Peyer's patch (tissue), 4 donors: Measurements from ENCODE around the gene RTEL1. TPM values are rescaled to one million over a fixed set of nuclear protein-coding genes. Genes with fewer than 3 reads are reported as not detected.
A peak's percentile ranks its signal among the peaks of the same experiment; 100 is the strongest.
"Not testable (repeated sequence)": the region's sequence is repeated elsewhere in the genome, so short reads cannot be mapped to it uniquely, and the experiment has no call there.

Experiments used
- DNase-seq, 3 donors: peaks; one replicate each; pipeline ENCODE4 v3.0.0-alpha.2; 2017 to 2019
- H3K27ac ChIP-seq, 4 donors: fragments of 200-600 bp; sonication (generic); one replicate each; pipeline ENCODE4 v1.5.1; 2016 to 2019
- H3K27me3 ChIP-seq, 2 donors: fragments of 200-600 bp; sonication (generic); one replicate each; pipeline ENCODE4 v1.5.1; 2019
- H3K36me3 ChIP-seq, 3 donors: fragments of 200-600 bp; sonication (generic); one replicate each; pipeline ENCODE4 v1.5.1; 2016 to 2019
- H3K4me1 ChIP-seq, 4 donors: fragments of 200-600 bp; sonication (generic); one replicate each; pipeline ENCODE4 v1.5.1; 2016 to 2019
- H3K4me3 ChIP-seq, 4 donors: fragments of 200-600 bp; sonication (generic); 1 replicate in 3 of 4; 2 replicates in 1 of 4; pipeline ENCODE4 v1.5.1; 2016 to 2019; ENCODE audit warnings: mild to moderate bottlenecking in 1 of 4
- H3K9me3 ChIP-seq, 4 donors: fragments of 200-600 bp; sonication (generic); one replicate each; pipeline ENCODE4 v1.5.1; 2016 to 2019; ENCODE audit warnings: mild to moderate bottlenecking in 1 of 4
- POLR2A ChIP-seq, 2 donors: fragments of 450-650 bp; IDR thresholded peaks; one replicate each; pipeline ENCODE4 v1.5.1; 2017; ENCODE audit warnings: antibody characterized with exemption in 2 of 2, mild to moderate bottlenecking in 2 of 2, moderate library complexity in 2 of 2
- total RNA-seq, 4 donors: library from RNA; depleted of rRNA; stranded (reverse); fragments of >200 nt; gene quantifications; one replicate each; pipeline ENCODE4 v1.1.0, GENCODE V29; 2016
- TF ChIP-seq, protein P1 (sequence below), 6 experiments: fragments of 450-650 bp in 4 of 6; fragments of 200-600 bp in 2 of 6; sonication (generic) in 1 of 6; IDR thresholded peaks; one replicate each; pipeline ENCODE4 v1.5.1; 2017 to 2019; ENCODE audit warnings: antibody characterized with exemption in 6 of 6, mild to moderate bottlenecking in 3 of 6, moderate library complexity in 1 of 6

Gene RTEL1
- total RNA-seq, 4 donors from 2014 or later: 25.6 to 61.1 (median 30.2) TPM

DNA sequence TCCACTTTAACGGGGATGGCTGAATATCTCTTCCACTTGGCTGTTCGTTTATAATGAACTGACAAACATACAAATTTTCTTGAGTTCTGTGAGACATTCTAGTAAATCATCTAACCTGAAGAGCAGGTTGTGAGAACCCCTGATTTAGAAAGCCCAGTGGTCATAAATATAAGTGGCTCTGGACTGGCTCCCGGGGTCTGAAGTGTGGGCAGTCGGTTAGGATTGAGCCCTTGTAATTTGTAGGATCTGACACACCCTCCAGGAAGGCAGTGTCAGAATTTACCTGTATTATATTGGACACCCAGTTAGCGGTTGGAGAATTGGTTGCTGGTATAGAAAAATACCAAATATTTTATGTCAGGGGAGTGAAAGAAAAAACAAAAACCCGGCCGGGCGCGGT, 24.4 kb upstream of the RTEL1 start:
- DNase-seq: no peak
- Histone ChIP-seq H3K4me3 (no peak overlapping the region), H3K4me1 (peaks cover 0 to 25% (median 6%) of the 10 kb centered on the region in 4 donors), H3K36me3 (no peaks in the 10 kb centered on the region), H3K27ac (peak overlapping the region in 1 of 4 donors; percentile 85), H3K27me3 (no peaks in the 10 kb centered on the region), H3K9me3 (no peaks in the 10 kb centered on the region)
- TF ChIP-seq POLR2A (IDR thresholded peaks at IDR 0.05): no peak
- TF ChIP-seq, protein P1, sequence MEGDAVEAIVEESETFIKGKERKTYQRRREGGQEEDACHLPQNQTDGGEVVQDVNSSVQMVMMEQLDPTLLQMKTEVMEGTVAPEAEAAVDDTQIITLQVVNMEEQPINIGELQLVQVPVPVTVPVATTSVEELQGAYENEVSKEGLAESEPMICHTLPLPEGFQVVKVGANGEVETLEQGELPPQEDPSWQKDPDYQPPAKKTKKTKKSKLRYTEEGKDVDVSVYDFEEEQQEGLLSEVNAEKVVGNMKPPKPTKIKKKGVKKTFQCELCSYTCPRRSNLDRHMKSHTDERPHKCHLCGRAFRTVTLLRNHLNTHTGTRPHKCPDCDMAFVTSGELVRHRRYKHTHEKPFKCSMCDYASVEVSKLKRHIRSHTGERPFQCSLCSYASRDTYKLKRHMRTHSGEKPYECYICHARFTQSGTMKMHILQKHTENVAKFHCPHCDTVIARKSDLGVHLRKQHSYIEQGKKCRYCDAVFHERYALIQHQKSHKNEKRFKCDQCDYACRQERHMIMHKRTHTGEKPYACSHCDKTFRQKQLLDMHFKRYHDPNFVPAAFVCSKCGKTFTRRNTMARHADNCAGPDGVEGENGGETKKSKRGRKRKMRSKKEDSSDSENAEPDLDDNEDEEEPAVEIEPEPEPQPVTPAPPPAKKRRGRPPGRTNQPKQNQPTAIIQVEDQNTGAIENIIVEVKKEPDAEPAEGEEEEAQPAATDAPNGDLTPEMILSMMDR (IDR thresholded peaks at IDR 0.05): no peak

DNA sequence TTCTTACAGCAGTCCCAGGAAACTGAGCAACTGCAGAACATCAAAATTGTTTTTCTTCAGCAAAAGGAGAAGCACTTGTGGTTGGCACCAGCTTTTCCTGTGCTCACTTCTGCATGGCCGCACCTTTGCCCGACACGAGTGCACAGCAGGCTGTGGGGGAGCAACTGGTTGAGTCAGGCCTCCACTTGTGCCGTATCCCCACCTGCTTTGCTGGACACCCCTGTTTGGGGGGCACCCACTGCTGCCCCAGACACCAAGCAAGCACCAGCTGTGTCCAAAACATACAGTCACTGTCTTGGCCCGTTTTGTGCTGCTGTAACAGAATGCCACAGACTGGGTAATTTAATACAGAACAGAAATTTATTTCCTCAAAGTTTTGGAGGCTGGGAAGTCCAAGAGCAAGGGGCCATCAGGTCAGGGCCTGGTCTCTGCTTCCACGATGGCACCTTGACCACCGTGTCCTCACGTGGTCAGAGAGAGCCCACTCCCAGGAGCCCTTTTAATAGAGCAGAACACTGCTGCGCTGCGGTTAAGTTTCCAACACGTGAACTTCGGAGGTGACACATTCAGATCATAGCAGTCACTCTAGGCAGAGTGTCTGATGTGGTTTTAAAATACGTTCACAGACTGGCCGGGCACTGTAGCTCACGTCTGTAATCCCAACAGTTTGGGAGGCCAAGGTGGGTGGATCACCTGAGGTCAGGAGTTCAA, 22.5 kb upstream of the RTEL1 start:
- TF ChIP-seq POLR2A (IDR thresholded peaks at IDR 0.05): no peak
- TF ChIP-seq, protein P1 (IDR thresholded peaks at IDR 0.05): no peak
- Histone ChIP-seq H3K4me3 (no peak overlapping the region), H3K4me1 (peaks cover 0 to 26% (median 9%) of the 10 kb centered on the region in 4 donors), H3K36me3 (no peaks in the 10 kb centered on the region), H3K27ac (peak overlapping the region; percentile 70 to 87 (median 79)), H3K27me3 (no peaks in the 10 kb centered on the region), H3K9me3 (no peaks in the 10 kb centered on the region)
- peak in 2 of 3 donors; percentile 90 to 93 for DNase-seq

DNA sequence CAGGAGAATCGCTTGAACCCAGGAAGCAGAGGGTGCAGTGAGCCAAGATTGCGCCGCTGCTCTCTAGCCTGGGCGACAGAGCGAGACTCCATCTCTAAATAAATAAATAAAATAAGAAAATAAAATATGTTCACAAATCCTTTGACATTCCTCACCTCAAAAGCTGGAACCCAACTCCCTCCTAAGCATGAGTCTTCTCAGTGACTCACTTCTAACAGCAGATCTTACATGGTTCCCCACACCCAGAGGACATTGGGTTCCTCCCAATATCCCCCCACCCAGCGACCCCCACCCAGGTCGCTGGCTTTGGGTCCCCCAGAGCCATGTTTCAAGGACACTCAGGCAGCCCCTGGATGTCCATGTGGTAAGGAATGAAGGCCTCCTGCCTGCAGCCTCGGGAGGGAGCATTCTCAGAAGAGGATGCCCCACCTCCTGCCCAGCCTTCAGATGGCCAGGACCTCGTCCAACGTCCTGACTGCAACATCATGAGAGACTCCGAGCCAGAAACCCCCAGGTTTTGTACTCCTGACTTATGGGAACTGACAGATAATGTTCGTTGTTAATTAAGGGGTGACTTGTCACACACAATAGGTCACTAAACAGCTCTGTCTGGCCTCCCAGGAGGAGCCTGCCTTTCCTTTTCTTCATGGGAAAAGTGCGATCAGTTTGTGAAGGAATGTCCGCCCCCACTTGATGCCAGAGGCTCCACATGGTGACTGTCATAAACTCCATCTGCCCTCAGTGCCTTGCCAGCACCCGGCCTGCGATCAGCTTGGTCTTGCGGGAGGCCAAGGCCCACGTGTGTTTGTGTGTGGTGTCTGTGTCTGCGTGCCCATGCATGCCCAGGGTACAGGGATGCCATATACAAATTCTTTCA, 21.1 kb upstream of the RTEL1 start:
- Histone ChIP-seq H3K27ac (peak overlapping the region in 3 of 4 donors; percentile 73 to 87 (median 85)), H3K36me3 (no peaks in the 10 kb centered on the region), H3K9me3 (no peaks in the 10 kb centered on the region), H3K4me3 (no peak overlapping the region), H3K4me1 (peaks cover 0 to 26% (median 9%) of the 10 kb centered on the region in 4 donors), H3K27me3 (no peaks in the 10 kb centered on the region)
- TF ChIP-seq POLR2A (IDR thresholded peaks at IDR 0.05): no peak
- TF ChIP-seq, protein P1 (IDR thresholded peaks at IDR 0.05): no peak
- DNase-seq: no peak

DNA sequence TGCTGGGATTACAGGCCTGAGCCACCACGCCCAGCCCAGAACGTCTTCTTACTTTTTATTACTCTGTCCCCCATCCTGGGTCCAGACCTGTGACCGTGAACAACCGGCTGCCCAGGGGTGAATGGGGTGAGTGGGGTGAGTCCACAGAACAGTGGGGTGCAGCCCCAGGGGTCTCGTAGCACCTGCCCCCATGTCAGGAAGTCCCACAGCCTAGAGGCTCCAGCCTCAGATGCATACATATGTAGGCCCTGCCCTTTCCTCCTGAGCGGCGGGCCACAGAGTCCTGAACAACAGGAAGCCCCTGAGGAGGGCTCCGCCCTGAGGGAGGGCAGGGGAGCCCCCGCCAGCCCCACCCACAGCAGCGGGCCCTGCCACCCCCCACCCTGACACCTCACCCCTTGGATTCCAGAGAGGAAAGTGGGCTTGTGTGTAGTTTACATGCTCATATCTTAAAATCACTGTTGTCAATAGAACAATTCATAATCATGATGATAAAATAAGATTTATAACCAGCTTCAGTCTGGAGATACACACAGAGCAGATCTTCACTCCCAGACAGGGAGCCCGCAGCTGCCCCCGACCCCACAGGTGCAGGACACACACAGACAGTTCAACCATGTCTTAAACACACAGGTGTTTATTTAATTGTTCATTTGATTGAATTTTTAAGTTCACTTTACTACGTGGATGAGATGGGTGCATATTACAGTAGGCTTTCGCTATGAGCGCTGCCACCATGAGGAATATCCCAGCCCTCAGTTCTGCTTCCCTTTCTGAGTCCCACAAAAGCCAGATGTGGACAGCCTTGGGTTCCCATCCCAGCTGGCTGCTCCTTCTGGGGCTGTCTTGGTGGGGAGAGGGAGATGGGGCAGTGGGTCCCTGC, 18.8 kb upstream of the RTEL1 start:
- TF ChIP-seq, protein P1 (IDR thresholded peaks at IDR 0.05): no peak
- TF ChIP-seq POLR2A (IDR thresholded peaks at IDR 0.05): peak in 1 of 2 donors; percentile 11
- peak in 2 of 3 donors; percentile 92 to 93 for DNase-seq
- Histone ChIP-seq H3K4me1 (peaks cover 0 to 32% (median 18%) of the 10 kb centered on the region in 4 donors), H3K27ac (peak overlapping the region; percentile 74 to 100 (median 91)), H3K27me3 (no peaks in the 10 kb centered on the region), H3K4me3 (peak overlapping the region in 3 of 4 donors; percentile 62 to 84 (median 80)), H3K9me3 (no peaks in the 10 kb centered on the region), H3K36me3 (no peaks in the 10 kb centered on the region)

DNA sequence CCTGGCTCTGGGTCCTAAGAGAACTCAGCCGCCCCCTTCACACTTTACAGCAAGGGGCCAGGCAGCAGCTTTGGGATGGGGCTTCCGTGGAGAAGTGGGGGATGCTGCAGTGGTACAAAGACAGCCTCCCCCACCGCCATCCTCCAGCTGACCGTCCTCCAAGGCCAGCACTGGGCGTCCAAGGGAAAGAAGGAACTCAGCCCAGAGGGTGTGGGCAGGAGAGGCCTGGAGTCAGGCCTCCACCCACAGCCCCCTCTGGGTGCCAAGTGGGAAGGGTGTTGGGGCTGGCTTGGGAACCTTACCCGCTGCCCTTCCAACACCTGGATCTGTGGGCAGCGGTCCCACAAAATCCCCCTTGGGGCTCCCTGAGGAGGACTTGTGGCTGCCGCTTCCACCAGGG, 18.0 kb upstream of the RTEL1 start:
- Histone ChIP-seq H3K9me3 (no peaks in the 10 kb centered on the region), H3K4me3 (peak overlapping the region in 3 of 4 donors; percentile 62 to 84 (median 80)), H3K27ac (peak overlapping the region; percentile 74 to 100 (median 91)), H3K36me3 (no peaks in the 10 kb centered on the region), H3K27me3 (no peaks in the 10 kb centered on the region), H3K4me1 (peaks cover 0 to 26% (median 17%) of the 10 kb centered on the region in 4 donors)
- peak in 2 of 3 donors; percentile 46 to 54 for DNase-seq
- TF ChIP-seq, protein P1 (IDR thresholded peaks at IDR 0.05): no peak
- no peak for TF ChIP-seq POLR2A (IDR thresholded peaks at IDR 0.05)

- not testable (repeated sequence) for H3K9me3 ChIP-seq, H3K27me3 ChIP-seq, H3K36me3 ChIP-seq
- peak in 1 of 3 donors; percentile 59 for DNase-seq
- peak overlapping the region; percentile 74 to 100 (median 91) for H3K27ac ChIP-seq
- peaks cover 0 to 26% (median 17%) of the 10 kb centered on the region in 4 donors for H3K4me1 ChIP-seq
- peak overlapping the region; percentile 9 to 84 (median 71) for H3K4me3 ChIP-seq
Measured at GRCh38 chr20:63640686-63641085, 17.4 kb upstream of the RTEL1 start.
